HG02642 (cell line): ENCODE results near the gene PCID2.
A peak's percentile ranks its signal among the peaks of the same experiment; 100 is the strongest.
"Not testable (repeated sequence)": the region's sequence is repeated elsewhere in the genome, so short reads cannot be mapped to it uniquely, and the experiment has no call there.

Experiments used
- ATAC-seq: cut with Tn5 transposase; IDR thresholded peaks from one replicate; pipeline ENCODE4 v1.9.1; 2021; ENCODE audit warnings: mild to moderate bottlenecking; ENCODE audit not compliant: unreplicated experiment, poor library complexity

The PCID2 gene

DNA sequence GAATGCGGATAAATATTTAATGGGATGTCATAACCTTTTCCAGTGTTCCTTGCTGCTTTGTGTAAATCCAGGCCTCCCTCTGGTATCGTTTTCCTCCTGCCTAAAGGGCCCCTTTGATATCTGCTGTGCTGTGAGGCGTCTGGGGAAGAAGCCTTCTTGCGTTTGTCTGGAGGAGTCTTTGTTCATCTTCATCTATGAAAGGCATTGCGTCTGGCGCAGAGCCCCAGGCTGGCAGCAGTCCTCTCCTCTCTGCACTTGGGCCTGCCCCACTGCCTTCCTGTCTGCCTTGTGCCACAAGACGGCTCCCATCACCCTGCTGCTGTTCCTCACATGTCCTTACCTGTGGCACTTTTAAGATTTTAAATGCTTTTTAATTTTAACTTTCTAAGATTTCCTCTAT lies 40.3 kb downstream of the PCID2 start:
- ATAC-seq, result no peak

DNA sequence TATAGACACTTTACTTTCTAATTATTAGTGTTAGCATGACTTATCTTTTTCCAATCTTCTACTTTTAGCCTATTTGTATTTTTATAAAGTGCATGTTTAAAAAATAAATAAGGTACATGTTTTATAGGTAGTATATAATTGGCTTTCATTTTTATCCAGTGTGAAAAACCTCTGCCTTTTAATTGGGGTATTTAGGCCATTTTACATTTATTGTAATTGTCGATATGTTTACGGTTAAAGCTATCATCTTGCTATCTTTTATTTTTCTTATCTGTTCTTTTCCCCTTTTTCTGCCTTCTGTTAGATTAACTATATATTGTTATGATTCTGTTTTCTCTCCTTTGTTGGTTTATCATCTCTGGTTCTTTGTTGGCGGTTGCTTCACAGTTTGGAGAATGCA lies 40.9 kb downstream of the PCID2 start:
- ATAC-seq, result no peak

DNA sequence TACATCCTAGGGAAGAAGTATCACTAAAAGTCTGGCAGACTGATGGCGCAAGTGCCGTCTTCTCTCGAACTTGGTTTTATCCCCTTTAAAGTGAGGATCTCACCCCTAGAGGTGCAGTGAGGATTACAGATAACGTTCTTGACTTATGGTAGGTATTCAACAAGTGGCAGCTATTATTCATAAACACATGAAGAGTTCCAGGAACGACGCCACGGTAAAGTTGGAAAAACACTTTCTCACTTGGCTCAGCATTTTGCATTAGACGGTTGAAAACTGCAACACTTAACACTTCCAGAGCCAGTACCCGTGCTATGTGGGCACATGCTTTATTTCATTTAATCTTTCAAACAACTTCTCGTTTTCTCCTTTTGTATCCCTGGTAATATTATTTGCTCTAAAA lies 41.3 kb downstream of the PCID2 start:
- ATAC-seq, result no peak

DNA sequence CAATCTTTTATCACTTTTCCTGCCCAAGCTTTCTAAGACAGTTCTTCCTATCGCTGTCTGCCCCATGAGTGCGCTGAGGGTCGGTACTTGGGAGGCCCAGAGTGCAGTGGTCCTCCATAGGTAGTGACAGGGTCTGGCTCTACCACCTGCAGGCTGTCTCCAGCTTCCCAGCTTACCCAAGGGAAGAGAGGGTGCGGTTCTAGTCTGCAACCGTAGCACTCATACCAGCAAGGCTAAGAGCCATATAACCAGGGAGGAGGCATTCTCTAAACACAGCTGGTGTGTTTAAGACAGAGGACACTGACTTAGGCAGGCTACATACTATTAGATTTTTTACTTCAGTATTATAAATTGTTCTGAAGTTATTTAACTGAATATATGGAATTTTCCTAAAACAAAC lies 41.8 kb downstream of the PCID2 start:
- ATAC-seq, result no peak

DNA sequence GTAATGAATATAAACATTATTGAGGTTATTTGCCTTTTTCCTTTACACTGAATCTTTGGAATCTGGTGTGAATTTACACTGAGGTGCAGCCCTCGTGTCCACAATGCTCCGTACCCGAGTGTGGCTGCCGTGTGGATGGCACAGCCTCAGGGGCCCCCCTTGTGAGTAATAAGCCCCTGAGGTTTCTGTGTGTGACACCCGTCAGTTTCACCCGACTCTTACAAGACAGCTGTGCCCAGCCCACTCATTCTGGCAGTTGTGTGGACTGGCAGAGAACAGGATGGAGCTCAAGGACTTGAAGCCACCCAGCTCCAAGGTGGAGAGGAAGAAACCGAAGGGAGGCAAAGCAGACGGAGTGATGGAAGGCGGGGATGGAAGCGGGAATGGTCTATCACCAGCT lies 42.2 kb downstream of the PCID2 start:
- no peak for ATAC-seq

DNA sequence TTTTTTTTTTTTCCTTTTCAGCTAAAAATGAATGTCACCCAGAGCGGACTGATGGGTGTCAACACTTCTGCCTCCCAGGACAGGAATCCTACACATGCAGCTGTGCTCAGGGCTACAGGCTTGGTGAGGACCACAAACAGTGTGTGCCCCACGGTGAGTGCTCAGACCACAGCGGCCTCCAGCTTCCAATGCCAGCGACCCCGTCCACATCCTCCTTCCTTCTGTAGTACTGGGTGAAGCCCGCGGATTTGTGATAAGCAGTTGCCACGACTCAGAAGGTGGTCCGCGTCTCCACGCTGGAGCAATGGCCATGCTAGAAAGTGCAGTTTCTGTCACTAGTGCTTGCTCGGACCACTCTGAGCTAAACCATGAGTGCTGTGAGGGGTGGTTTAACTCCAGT lies 44.0 kb downstream of the PCID2 start:
- ATAC-seq, result no peak

DNA sequence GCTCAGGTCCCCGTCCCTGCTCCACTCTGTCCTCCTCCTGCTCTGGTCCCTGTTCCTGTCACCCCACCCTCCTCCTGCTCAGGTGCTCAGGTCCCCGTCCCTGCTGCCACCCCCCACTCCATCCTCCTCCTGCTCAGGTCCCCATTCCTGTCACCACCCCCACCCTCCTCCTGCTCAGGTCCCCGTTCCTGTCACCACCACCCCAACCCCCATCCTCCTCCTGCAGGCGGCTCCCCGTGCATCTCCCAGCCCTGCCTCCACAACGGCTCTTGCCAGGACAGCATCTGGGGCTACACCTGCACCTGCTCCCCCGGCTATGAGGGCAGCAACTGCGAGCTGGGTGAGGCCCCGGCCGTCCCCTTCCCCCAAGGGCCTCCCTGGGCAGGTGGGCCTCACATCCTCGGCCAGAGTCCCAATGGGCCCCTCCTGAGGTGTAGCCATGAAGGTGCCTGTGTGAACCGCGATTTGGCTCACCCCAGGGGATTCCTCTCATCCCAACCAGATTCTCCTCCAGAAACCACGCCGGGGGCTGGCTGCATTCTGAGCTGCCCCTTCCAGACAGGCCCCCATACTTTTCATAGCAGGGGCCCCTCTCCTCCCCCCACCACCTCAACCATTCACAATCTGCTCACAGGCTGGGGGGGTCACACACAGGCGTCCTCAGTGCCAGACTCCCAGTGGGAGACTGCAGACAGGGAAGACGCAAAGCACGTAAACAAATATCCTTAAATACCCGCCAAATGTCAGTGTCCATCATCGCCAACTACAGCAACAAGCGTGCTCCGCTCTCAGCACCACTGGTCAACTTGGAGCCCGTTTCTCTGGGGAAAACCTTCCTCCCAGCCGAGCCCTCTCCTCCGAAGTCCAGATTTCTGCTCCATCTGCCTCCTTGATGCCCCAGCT lies 45.4 kb downstream of the PCID2 start:
- no peak for ATAC-seq

DNA sequence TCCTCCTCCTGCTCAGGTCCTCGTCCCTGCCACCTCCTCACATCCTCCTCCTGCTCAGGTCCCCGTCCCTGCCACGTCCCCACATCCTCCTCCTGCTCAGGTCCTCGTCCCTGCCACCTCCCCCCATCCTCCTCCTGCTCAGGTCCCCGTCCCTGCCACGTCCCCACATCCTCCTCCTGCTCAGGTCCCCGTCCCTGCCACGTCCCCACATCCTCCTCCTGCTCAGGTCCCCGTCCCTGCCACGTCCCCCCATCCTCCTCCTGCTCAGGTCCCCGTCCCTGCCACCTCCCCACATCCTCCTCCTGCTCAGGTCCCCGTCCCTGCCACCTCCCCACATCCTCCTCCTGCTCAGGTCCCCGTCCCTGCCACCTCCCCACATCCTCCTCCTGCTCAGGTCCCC lies 46.5 kb downstream of the PCID2 start:
- not testable (repeated sequence) for ATAC-seq

DNA sequence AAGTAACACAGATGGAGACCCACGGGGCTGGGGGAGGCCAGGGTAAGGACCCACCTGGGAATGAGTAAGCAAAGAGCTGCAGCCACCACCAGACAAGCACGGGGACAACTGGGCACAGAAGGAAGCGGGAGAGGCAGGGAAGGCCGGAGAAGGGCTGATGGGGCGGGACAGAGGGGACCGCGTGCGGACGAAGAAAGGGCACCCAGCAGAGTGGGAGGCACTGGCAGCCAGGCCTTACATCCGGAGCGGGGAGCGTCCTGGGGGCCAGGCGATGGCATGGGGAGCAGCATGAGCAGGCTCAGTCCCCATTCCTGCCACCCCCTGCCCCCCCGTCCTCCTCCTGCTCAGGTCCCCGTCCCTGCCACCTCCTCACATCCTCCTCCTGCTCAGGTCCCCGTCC lies 47.0 kb downstream of the PCID2 start:
- no peak for ATAC-seq

DNA sequence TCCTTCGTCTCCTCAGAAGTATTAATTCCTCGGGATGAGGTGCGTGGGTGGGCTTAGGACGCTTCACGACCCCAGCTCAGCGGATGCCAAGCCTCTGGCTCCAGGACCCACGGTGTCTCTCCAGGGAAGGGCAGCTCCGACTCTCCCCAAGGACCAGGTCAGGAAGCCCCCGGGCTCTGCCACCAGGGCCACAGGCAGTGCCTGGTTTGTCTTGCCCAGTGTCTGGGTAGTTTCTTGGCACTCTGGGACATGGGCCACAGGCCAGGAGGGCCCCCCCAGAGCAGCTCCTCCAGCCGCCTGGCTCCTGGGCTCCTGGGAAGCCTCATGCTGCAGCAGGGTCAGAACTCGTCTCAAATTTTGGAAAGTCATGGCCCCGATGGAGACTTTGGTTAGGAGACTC lies 47.5 kb downstream of the PCID2 start:
- ATAC-seq, result no peak

DNA sequence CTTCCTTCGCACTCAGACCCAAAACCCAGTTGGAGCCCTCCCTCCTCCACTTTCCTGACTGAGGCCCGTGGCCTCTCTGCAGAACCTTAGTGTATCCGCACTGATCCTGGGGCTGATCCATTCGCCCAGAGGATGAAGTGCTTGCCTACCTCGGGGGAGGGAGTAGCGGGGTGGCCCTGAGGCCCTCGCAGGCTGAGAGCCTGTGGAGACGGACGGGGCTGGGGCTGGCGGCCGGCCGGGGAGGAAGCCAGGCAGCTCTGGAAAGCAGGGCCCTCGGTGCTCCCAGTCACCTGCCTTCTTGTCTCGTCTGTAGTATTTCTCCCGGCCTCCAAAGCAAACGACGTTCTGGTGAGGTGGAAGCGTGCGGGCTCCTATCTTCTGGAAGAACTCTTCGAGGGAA lies 48.8 kb downstream of the PCID2 start:
- ATAC-seq, result no peak

DNA sequence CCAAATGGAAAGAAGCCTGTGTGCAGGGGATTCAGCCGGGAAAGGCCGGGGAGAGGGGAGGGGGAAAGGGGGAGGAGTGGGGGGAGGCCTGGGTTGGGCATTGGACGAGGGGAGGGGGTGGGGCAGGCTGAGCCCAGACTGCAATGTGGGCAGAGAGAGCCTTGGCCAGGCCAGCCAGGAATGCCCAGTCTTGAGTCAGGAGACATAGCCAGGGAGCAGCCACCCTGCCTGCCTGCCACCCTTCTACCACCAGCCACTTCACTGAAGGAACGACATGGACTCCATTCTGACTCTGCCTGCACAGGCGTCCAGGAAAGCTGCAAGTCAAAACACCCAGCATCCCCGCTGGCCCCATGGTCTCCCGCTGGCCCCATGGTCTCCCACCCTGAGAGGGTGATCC lies 49.5 kb downstream of the PCID2 start:
- no peak for ATAC-seq

DNA sequence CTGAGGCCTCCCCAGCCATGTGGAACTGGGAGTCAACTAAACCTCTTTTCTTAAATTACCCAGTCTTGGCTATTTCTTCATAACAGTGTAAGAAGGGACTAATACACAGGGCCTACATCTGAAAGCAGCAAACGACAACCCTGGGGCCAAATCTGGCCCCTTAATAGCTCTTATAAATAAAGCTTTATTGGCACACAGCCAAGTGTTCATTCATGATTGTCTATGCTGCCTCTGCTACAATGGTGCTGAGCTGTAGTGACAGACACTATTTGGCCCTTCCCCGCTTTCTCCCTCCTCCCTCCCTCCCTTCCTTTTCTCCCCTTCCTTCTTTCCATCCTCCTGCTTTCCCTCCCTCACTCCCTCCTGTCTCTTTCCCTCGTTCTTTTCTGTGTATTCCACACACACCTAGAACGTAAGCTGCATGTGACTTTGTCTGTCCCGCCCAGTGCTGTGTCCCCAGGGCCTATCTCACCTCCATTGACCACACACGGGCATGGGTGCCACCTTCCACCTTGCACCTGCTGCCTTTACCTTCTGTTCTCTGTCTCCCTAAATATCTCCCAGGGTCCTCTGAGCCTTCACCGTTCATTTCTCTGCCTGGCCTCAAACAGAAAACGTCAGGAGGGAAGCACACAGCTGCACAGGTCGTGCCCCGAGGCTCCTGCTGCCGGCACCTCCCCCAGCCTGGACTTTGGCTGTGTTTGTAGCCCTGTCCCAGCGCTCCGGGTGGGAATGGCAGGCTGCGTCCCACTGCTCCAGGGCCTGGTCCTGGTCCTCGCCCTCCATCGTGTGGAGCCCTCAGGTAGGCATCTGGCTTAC lies 50.3 kb downstream of the PCID2 start, which contains the start of gene PROZ:
Gene PROZ, plus strand, starts transcription at position 720 of the 819 bp plus-strand sequence. Its CDS starts 13 bp downstream, at position 733.
- no peak for ATAC-seq

DNA sequence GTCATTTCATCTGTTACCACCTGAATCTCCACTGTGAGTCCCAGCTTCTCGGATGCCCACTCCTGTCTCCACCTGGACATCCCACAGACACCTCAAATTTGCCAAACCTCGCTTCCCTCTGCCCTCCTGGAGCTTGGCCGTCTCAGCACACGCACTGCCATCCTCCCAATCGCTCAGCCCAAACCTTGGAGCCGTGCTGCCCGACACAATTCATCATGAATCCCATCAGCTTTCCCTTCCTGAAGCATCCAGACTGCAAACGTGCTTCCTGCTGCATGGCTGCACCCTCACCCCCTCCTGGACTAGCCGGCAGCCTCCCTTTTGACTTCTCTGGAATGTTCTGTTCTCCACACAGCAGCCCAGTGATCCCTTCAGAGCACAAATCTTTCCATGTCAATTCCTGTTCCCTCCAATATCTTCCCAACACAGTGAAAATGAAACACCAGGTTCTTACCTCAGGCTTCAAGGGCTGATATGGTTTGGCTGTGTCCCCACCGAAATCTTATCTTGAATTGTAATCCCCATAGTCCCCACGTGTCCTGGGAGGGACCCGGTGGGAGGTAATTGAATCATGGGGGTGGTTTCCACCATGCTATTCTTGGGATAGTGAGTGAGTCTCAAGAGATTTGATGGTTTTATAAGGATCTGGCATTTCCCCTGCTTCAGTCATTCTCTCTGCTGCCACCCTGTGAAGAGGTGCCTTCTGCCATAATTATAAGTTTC lies 51.1 kb downstream of the PCID2 start:
- ATAC-seq, result no peak

DNA sequence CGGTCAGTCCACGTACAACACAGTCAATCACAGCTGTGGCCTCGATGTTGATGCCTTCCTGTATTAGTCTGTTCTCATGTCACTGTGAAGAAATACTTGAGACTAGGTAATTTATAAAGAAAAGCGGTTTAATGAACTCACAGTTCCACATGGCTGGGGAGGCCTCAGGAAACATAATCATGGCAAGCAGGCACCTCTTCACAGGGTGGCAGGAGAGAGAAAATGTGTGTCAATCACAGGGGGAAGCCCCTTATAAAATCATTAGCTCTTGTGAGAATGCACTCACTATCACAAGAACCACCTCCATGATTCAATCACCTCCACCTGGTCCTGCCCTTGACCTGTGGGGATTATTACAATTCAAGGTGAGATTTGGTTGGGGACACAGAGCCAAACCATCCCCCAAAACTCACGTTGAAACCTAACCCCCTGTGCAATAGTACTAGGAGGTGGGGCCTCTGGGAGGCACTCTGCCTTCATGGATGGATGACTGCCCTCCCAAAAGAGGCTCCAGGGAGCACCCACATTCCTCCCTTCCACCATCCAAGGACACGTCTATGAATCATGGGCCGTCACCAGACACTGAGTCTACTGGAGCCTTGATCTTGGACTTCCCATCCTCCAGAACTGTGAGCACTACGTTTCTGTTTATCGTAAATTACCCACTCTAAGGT lies 52.4 kb downstream of the PCID2 start:
- no peak for ATAC-seq

DNA sequence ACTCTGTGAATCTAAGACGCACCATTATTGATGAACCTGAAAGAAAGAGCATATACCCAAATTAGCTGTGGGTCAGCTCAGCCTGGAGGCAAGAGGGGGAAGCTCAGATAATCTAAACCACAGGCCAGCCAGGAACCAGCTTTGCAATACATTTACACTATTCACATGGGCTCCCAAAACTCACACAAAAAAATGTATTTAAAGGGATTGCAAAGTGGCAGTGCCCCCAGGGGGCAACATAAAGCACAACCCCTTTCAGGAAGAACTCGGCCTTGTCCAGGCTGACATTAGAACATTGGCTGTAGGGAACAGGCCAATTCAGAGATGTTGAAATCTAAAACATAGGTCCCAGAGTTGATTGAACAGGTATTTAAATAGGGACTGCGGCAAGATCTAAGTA lies 53.3 kb downstream of the PCID2 start:
- ATAC-seq, result no peak

DNA sequence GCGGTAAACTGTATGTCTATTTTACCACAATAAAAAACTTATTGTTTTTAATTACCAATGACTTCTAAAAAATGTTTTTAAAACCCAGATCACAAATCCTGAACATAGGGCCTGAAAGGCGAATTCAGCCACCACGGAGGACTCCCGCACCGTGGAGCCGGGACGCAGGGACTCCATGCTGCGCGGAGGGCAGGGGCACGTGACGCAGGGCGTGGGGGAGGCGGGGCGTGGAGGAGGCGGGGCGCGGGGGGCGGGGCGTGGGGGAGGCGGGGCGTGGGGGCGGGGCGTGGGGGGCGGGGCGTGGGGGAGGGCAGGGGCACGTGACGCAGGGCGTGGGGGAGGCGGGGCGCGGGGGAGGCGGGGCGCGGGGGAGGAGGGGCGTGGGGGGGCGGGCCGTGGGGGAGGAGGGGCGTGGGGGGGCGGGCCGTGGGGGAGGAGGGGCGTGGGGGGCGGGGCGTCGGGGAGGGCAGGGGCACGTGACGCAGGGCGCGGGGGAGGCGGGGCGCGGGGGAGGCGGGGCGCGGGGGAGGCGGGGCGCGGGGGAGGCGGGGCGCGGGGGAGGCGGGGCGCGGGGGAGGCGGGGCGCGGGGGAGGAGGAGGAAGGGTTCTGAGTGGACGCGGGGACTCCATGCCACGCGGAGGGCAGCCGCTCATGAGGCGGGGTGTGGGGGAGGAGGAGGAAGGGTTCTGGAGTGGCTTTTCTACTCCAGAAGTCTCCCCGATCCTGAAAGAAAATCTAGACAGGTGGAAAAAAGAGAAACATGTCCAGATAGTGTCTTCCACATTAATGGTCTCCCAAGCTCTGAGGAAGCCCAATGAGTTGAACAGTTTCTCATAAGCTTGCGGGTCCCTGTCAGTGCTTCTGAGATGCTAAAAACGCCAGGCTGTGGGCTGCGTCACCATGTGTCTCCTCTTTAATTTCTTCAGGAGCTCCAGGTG lies 54.4 kb downstream of the PCID2 start:
- peak; percentile 59 for ATAC-seq

DNA sequence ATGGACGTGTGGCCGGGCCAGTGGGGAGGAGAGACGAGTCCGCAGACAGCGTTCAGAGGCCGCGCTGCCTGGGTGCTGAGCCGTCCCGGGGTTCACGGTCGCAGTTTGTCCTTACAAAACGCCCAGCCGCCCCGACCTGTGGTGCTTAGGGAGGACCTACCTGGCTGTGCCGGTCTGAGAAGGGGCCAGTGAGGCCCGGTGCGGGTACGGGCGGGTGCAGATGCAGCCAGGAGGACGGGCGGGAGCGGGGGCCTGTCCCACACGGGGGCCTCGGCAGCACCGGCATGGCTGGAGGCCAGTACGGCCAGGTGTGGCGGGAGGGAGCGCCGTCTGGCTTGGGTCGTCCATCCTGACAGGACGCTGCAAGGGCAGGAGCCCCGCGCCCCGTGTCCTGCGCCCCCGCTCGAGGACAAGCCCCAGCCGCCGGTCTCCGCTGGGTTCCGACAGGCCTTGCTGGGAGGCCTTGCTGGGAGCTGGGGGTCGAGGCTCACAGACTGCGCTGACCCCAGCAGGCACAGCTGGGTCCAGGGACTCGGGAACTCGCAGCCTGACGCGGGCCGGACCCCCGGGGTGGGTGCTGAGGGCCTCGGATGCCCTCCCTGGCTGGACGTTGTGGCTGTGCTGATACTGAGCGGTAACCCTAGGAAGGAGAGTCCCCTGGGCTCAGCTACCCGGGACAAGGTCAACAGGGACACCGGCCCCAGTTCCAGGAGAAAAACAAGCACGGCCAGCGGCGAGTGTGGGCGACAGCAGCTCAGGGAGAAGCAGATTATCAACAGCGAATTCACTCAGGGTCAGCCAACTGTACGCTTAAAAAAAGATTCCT lies 55.3 kb downstream of the PCID2 start:
- ATAC-seq, result peak; percentile 33

DNA sequence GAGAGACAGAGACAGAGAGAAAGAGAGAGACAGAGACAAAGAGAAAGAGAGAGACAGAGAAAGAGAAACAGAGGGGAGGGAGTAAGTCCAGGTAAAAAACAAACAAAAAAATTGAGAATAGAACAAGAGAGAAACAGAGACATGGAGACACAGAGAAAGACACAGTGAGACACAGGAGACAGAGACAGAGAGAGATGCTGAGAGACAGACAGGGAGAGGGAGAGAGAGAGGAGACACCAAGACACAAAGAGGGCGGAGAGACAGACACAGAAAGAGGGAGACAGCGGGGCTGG lies 55.8 kb downstream of the PCID2 start:
- no peak for ATAC-seq
